AG20443 (cell line): ENCODE results near the gene STARD13.
A peak's percentile ranks its signal among the peaks of the same experiment; 100 is the strongest.

Experiments
- DNase-seq: peaks from one replicate; pipeline ENCODE4 v3.0.0; 2012; ENCODE audit warnings: low spot score, mixed read lengths

STARD13 gene

DNA sequence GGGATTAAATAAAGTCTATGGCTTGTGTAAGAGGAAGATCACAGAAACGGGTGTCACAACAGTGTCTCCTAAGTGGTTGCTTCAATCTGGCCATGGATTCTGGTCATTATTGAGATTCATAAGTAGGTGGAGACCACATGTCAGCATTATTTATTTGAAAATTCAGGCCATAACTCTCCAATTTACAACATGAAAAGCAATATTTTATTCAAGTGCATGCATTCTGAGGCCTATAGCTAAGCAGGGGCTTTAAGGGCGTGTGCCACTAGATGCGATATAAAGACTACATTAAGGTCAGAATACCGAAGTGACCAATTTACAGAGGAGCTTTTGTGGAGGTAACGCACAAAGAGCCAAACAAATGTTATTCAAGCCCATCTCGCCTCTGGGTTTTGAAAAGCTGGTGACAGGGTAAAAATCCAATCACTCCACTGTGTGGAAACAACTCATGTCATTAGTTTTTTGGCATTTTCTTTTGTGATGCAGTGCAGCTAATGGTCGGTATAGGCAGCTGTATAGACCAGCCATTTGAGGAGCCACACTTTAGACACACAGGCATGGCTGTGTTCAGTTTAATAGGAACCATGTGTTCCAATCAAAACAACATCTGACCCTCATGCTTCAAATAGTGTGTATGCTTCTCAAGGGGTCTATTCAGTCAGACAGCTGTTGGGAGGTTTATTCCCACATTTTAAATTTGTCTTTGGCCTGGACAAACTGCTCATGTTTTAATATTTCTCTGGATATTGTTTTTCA lies 145.6 kb downstream of the STARD13 start:
- DNase-seq: no peak

DNA sequence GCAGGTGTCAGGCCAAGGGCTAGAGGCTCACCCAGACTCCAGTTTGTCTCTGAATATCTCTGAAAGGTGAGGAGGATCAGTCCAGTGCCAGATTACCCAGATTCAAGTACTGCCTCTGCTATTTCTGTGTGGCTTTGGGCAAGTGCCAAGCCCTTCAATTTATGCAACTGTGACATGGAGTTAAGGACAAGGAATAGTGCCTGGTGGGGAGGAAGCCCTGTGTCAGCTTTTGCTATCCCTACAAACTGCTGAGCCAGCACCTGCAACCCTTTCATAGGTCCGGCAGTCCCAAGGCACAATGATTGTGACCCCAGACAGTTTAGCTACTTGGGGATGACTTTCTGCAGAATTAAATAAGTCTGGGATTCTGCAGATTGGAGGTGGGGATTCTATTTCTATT lies 146.4 kb downstream of the STARD13 start:
- DNase-seq: no peak

DNA sequence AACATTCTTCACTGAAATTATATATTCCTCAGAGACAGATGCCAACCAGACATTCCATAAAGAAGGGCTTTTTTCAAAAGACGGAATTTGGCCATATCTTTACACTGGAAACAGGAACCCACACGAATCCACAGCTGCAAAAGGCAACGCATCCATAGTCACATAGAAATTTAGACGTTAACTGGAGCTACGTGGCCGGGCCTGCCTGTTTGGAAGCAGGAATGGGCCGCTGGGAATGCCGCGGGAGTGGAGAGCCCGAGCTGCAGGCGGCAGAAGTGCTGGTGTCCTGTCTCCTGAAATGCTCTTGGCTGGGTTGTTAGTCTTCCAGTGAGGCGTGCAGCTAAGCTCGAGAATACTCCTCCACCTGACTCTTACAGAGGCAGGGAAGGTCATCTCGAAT lies 147.1 kb downstream of the STARD13 start:
- peak; percentile 10 for DNase-seq

DNA sequence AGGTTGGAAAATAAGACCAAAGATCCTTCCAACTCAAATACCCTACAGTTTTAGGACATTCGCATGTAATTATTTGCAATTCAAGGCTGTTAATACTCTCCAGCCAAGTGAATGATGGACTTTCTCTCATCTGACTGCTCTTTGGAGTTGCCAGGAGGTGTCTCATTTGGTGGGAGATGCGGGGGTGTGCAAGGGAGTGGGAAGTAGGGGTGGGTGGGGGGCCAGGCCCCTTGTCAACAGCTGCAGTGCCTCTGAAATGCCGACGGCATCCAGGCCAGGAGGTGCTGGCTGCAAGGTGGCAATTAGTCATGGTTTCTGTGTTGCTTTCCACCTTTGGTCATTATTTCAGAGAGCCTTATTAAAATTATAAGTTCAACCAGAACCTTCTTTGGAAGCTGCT lies 147.8 kb downstream of the STARD13 start:
- no peak for DNase-seq

DNA sequence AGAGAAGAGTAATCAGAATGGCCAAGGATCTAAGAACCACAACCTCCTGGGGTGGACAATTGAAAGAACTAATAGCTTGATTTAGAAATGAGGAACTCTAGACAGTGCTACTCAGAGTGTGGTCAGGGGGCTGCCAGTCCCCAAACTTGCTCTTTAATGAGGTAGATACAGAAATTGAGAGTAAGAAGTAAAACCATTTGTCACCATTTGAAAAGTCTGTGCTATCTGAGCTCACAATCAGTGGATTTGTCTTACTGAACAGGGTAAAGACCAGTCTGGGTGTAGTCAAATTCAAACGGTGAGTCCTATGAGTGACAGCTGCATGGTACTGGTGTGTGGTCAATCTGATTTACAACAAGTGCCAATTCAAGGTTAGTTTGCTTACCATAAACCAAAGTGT lies 150.5 kb downstream of the STARD13 start:
- no peak for DNase-seq

DNA sequence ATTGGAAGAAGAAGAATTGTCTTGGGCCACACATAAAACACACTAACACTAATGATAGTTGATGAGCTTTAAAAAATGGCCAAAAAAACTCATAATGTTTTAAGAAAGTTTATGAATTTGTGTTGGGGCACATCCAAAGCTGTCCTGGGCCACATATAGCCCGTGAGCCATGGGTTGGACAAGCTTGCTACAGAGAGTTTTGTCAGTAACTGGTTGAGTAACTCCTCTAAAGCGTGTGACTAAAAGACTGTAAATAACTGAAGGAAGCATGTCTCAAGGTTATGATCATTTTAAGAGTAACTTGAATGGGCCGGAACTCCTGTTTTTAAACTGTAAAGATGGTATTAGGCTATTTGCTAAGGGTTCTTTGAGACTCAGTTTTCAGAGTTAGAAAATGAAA lies 151.3 kb downstream of the STARD13 start:
- DNase-seq: no peak

DNA sequence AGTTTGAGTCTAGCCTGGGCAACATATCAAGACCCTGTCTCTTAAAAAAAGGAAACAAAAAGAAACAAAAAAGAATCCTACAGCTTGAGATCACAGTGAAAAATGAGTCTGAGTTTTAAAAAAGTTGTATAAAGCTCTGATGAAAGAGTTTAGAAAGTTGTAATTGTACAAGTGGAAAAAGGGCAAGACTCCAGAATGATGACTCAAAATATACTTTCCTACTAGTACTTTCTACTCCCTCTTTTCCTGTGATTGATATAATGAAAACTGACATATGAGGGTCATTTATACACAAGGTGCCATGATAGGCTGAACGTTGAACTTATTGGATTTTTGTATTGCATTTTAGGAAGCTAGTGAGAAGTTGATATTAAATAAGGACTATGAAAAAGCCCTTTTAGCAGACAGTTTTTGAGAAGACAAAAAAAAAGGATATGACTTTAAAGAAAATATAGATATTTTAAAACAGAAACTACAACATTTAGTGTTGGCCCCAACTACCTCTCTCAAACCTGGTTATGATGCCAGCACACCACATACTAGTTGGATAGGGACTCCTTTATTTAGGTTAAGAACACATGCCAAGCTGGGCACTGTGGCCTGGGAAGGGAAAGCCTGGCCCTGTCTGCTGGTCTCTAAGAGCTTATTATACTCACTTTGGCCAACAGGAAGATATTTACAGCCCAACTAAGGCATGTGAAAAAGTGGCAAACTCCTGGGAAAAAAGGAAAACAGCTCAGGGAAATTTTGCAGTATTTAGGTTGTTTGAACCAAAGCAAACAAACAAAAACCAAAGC lies 152.7 kb downstream of the STARD13 start:
- peak; percentile 21 for DNase-seq

DNA sequence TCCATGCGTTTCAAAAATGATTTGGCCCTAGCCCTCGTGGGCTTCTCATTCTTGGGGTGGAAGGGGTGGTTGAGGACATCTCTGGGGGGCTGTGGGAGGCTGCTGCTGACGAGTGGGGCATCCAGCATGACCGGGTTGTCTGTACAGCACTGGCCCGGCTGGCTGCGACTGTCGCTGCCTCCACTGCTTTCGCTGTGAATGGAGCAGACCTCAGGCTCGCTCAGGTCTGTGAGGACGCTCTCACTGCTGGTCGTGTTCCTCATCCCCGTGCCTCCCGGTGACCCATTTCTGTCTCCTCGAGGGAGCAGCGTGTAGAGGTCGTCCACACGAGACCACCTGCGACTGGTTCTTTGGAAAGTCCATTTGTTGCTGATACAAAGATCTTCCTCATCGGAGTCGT lies 155.7 kb downstream of the STARD13 start:
- DNase-seq: no peak

DNA sequence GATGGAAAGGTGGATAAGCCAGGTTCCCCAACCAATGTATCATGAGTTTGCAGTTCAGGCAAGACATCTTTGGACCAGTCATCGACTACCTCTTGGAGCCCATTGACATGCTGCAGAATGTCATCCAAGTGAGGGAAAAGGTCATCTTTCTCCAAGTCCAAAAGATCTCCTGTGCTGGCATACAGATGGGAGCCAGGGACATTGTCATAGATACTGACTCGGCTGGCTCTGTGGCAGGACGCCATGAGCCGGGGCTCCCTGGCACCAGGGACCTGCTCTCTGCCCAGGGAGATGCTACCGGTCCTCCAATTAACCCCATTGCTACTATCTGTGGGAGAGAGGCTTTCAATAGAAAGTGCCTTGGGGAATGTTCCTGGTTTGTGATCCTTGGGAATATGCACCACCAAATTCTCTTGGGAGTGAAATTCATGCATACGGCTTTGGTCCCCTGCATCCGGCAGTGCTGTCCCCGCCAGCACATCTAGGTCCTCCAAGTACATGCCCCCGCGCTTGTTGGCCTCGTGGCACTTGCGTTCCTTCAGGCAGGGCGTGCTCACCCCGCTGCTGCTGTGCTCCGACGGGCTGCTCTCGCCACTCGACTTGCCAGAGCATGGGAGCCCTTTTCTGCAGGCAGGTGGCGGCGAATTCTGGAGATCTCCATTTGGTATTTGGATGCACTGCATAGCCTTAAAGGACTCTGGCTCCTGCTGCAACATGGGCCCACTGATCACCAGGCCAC lies 156.3 kb downstream of the STARD13 start:
- DNase-seq: no peak

DNA sequence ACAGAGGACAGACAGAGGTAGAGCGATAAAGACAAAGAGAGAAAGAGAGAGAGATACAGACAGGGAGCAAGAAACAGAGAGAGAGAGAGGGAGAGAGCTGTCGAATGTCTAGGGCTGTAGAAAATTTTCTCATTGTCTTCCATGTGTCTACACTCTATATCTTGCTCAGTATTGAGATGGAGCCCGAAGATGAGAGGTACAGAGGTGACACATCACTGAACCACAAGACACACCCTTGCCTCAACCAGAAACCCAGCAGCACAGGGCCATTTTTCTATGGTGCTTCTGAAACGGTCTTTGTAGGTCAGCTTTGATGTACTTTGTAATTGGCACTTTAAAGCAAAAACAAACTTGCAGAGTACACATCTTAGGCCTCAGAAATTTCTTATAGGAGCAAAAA lies 157.4 kb downstream of the STARD13 start:
- no peak for DNase-seq

DNA sequence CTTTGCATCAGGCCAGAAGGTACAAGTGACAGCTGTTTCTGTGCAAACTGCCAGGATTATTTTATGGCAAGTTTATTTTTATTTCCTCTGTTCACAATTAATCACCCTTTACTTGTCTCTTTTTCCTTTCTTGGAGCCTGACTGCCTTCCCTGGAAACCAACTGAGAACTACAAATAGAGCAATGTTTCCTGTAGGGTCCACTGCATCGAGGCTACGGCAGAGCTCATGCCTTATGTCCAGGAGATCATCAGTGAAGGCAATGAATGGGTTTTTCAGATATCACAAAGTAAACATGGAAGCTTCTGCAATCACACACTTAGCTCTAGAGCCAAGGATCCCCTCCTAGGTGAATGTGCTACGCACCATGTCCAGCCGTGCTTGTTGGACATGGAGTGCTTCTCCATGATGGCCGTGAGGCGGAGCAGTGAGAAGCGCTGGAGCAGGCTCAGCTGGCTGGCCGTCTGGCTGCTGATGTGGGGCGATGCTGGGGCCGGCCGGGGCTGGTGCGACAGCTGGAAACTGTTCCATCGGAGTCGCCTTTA lies 158.5 kb downstream of the STARD13 start:
- DNase-seq: peak; percentile 28

DNA sequence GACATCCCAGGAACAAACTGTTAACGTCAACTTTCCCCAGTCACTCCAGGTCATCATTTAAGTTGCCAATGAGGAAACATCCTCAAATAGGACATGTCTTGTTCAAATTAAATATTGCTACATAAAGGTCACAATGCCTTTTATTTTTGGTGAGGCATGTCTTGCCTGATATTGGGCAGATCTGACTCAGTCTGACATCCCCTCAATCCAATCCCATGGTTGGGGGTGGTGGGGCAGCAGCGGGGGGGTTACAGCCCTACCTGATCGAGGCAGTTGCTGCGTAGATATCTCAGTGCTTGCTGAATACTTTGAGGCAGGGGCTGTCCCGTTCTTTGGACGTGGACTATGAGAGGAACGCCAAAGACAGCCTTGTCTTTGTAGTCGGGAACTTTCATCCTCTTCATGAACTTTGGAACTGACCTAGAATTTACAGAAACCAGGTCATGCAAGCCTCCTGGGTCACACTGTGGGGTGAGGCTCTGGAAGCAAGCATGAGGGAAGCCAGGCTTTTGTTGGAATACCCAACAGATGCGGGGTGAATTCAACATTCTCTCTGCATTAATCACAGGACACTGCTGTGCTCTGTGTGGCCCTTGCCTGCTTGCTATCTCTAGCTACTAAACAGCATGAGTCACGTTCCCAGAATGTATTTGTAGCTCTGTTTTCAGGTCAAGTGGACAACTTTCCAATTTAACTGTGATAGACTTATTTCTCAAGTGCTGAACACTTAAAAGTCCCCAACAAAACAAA lies 159.6 kb downstream of the STARD13 start:
- peak; percentile 93 for DNase-seq

DNA sequence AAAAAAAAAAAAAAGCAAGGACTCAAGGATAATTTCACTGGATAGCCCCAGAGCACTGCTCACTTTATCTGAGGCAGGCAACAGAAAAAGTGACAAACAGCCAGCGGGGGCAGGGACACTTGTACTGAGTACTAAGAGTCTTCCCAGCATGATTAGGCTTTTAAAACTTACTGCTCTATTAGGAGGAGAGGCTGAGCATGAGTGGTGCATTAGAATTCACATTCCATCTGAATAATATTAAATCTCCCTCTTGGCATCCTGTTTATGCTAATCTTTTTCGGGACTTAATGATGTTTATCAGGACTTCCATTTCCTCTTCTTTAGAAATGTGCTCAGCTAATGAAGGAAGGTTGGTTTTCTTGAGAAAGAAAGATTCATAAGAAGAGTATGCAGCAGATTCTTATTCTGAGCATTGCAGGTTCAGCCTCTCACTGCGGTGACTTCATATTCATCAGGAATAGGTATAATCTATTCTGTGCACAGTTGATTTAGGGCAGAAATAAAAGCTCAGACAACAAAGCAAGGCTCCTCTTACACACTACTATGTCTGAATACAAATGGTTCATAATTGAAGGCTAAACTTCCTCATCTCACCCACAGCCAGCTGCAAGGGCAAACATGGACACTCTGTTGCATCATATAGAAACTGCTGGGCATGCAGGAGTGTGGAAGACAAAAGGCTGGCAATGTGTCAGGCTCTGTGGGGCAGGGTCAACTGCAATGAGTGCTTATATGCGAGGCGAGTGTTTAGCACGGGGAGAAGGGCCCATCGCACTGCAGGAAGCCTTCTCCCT lies 162.3 kb downstream of the STARD13 start:
- no peak for DNase-seq

DNA sequence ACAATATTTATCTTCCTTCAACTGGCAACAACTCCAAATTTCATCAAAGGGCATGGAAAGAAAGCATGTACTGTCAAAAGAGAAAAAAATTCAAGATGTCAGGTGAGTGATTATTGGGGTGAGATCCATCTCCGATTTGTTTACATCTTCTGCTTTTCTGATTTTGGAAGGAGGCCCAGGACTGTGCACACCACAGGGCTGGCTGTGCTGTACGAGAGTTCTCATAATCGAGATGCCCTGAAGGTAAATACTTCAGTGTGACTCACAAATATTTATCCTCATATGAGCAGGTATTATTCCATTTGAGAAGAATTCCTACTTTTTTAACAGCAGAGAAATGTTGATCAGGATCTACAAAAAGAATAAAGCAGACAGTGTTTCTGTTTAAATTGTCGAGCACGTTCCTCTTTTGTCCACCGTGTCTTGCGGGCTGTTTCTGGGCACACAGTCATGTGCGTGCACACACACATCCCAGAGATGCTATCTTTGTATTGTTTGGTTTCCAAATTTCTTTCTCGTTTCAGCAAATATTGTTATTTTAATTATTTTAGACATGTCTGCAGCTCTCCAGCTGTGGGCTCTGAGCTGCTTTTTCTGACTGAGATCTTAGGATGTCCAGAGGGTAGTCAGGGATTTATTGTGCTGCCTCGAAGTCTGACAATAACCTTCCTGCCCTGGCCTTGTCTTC lies 165.6 kb downstream of the STARD13 start:
- DNase-seq: no peak

DNA sequence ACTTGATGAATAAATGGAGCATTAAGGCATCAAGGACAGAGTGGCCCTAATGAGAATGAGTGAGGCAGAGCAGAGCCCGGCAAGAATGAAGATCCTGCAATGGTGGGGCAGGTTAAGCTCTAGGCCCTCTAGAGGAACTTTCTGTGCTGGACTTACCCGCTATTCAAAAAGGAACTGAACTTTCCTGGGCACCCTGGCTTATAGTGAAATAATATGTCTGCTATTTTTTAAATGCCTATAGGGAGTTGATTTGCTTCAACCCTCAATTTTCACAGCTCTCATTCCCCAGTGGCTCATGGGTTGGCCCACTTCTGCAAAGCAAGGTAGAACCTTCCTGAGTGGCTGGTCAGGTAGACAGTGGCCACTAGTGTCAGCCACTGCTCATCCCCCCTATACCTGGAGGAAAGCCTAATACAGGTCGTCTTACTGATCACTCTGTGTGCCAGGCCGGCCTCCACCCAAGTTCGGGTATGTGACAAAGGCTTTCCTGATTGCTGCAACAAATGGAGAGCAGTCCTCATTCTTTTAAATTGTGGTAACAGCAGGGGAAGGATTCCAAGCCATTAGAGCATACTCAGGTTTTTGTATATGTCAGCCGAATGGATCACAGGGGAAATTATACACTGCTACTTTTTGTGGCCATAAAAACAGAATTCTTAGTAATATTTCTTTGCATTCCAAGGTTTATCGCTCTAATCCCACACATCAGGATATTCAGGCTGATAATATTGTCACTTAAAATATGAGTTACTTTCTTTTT lies 166.4 kb downstream of the STARD13 start:
- no peak for DNase-seq

DNA sequence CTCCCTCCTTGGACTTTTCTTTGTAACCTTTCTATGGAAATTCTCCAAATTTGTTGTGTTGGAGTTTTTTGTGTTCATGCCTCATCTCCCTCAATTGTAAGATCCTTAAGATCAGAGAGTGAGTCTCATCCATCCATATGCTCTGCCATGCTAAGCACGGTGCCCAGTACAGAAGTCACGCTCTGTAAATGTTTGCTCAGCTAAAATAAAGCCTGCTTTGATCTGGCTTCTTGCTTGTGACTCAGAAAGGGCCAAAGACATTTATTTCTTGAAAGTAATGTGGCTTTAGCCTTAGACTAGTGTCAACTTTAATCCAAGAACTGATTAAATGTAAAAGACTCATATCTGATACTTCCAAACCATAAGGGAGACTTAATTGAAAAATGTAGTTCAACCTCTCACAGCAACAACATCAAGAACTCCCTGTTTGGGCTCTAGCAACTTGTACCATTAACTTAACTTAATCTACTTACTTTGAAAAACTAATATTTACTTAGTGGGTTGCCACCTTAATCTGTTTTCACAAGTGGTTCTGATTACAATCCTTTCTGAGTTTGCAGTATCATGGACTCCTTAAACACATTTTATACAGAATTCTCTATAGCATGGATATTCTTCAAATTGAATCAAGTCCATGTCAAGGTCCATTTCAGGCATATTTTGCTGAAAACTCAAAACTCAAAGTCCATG lies 169.1 kb downstream of the STARD13 start:
- DNase-seq: no peak

DNA sequence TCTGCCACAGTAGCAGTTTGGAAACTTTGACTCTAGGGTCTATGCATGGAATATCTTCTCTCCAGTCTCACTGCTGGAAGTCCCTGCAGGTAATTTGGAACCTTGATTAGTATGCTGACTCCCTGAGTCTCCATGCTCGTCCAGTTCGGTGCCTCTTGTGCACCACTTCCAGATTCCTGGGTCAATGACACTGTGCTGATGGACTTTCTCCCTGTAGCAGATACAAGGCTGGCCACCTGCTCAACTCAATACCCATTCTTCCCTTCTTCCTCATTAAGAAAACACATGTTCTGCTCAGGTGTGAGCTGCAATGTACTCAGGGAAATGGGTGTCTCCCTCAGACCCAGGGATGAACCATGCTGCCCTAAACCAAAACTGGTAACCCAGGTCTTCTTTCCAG lies 170.3 kb downstream of the STARD13 start:
- no peak for DNase-seq

DNA sequence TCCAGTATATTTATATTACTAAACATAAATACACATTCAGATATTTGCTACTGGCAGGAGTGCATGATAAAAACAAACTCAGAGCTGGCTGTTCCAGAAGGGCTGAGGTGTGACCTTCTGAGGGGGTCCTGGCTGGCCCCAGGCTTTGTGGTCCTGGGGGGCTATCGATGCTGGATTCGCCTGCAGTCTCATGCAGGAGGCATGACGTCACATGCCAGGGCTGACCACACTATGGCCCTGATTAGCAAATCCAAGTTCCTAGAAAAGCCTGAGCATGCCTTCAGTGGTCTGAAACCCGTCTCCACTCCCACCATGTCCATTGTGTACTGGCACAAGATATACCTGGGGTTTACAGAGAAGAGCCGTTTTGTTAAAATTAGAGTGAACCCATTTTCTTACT lies 171.4 kb downstream of the STARD13 start:
- no peak for DNase-seq

DNA sequence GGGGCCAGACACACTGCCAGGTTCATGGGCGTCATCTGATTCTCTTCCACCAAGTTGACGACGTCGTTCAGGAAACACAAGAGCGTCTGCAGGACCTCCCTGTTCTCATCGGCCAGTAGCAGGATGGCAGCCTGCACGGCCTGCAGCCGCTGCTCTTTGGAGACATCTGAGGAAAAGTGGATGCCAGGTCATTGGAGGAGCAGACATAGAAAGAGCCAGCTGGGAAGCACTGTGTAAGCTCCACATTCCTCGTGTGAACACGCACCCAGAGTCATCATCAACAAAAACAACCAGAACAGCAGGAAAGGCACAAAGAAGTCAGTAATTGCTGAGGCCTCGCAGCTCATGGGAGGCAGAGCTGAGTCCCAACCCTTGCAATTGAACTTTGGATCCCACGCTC lies 172.8 kb downstream of the STARD13 start:
- peak; percentile 47 for DNase-seq
